ENCODE results near the gene TCF4.

GRCh38 chr18:55245211-55245614 lies 342.8 kb downstream of the TCF4 start:
- TF ChIP-seq CTCF (IDR thresholded peaks at IDR 0.05; ENCODE audit: low read length) (no peak), EZH2phosphoT487 (IDR thresholded peaks at IDR 0.05; ENCODE audit: low read length) (no peak), EZH2 (optimal IDR thresholded peaks at IDR 0.05; ENCODE audit: low read depth, low read length) (no peak)
